OCI-LY1 (cell line): ENCODE results near the gene IFNGR2.
A peak's percentile ranks its signal among the peaks of the same experiment; 100 is the strongest.

Experiments used
- H2AFZ ChIP-seq: fragments of 200-600 bp; sonication (generic), shearing (Covaris generic); 2 replicates; pipeline ENCODE4 v1.6.0; 2014; ENCODE audit warnings: antibody characterized with exemption, mild to moderate bottlenecking, low read length
- H3F3A ChIP-seq: fragments of 200-600 bp; sonication (generic), shearing (Covaris generic); 2 replicates; pipeline ENCODE4 v1.6.0; 2014; ENCODE audit warnings: mild to moderate bottlenecking, antibody characterized with exemption, low read length, moderate library complexity; ENCODE audit not compliant: insufficient read depth
- H3K27ac ChIP-seq: fragments of 200-600 bp; sonication (generic); 2 replicates; pipeline ENCODE4 v1.5.1; 2014; ENCODE audit warnings: low read length, mixed run types, mild to moderate bottlenecking, low read depth; ENCODE audit not compliant: poor library complexity, severe bottlenecking
- H3K27me3 ChIP-seq: fragments of 200-600 bp; sonication (generic); 2 replicates; pipeline ENCODE4 v1.6.0; 2014; ENCODE audit warnings: antibody characterized with exemption, mild to moderate bottlenecking, low read length, moderate library complexity; ENCODE audit not compliant: insufficient read depth
- H3K36me3 ChIP-seq: fragments of 200-600 bp; sonication (generic); 2 replicates; pipeline ENCODE4 v1.6.1; 2014; ENCODE audit warnings: mild to moderate bottlenecking, antibody characterized with exemption, low read length, moderate library complexity, mixed read lengths; ENCODE audit not compliant: insufficient read depth
- H3K4me1 ChIP-seq: fragments of 200-600 bp; sonication (generic); 2 replicates; pipeline ENCODE4 v1.5.1; 2014; ENCODE audit warnings: mild to moderate bottlenecking, low read length, moderate library complexity; ENCODE audit not compliant: insufficient read depth, severe bottlenecking
- H3K4me2 ChIP-seq: fragments of 200-600 bp; sonication (generic), shearing (Covaris generic); 2 replicates; pipeline ENCODE4 v1.6.1; 2014; ENCODE audit warnings: low read length
- H3K4me3 ChIP-seq: fragments of 200-600 bp; sonication (generic); 2 replicates; pipeline ENCODE4 v1.5.1; 2014; ENCODE audit warnings: low read length, low read depth, mild to moderate bottlenecking, mixed read lengths; ENCODE audit not compliant: poor library complexity, severe bottlenecking
- H3K79me2 ChIP-seq: fragments of 200-600 bp; shearing (Covaris generic); 2 replicates; pipeline ENCODE4 v1.6.1; 2016; ENCODE audit warnings: mixed run types, low read length, mixed read lengths; ENCODE audit not compliant: insufficient read depth
- H3K9ac ChIP-seq: fragments of 200-600 bp; sonication (generic), shearing (Covaris generic); 2 replicates; pipeline ENCODE4 v1.6.1; 2014; ENCODE audit warnings: mild to moderate bottlenecking, low read length, mixed read lengths
- H3K9me2 ChIP-seq: fragments of 200-600 bp; sonication (generic), shearing (Covaris generic); 2 replicates; pipeline ENCODE4 v1.6.1; 2014; ENCODE audit warnings: low read depth, mild to moderate bottlenecking, low read length, mixed read lengths
- H3K9me3 ChIP-seq: fragments of 200-600 bp; shearing (Covaris generic); 2 replicates; pipeline ENCODE4 v1.6.1; 2014; ENCODE audit warnings: low read length, mixed read lengths
- H4K20me1 ChIP-seq: fragments of 200-600 bp; sonication (generic), shearing (Covaris generic); 2 replicates; pipeline ENCODE4 v1.6.0; 2016; ENCODE audit warnings: mild to moderate bottlenecking, low read length; ENCODE audit not compliant: insufficient read depth
- EZH2 ChIP-seq: fragments of 200-600 bp; sonication (generic), shearing (Covaris generic); IDR thresholded peaks from 2 replicates; pipeline ENCODE4 v1.8.0; 2017; ENCODE audit warnings: borderline replicate concordance, mixed run types, mild to moderate bottlenecking, antibody characterized with exemption, low read length, moderate library complexity, mixed read lengths
- TF ChIP-seq, protein P1 (sequence below): fragments of 200-600 bp; sonication (generic), shearing (Covaris generic); IDR thresholded peaks from 2 replicates; pipeline ENCODE4 v1.5.1; 2017; ENCODE audit warnings: mild to moderate bottlenecking, antibody characterized with exemption, low read length, moderate library complexity, mixed read lengths

Gene IFNGR2

DNA sequence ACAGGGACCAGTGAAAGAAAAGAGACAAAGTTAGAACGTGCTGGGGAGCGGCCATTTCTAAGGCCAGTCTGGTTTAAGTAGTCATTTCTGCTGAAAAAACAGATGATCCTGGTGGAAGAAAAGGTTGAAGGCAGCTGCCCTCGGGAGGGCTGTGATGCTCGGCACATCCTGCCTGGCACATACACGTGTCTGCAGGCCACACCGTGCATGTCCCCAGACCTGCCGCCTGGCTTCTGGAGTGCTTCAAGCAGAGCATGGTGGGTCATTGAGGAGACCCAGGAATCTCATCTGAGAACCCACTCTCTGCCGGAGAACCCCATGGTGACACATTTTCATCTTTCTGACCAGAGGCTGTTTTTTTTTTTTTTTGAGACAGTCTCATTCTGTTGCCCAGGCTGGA is 46.0 kb upstream of the IFNGR2 start:
- Histone ChIP-seq H3K27ac (no peak overlapping the region), H3K36me3 (peaks cover 36% of the 10 kb centered on the region), H2AFZ (no peak overlapping the region), H3K4me2 (no peak overlapping the region), H3K79me2 (no peaks in the 10 kb centered on the region), H3F3A (no peaks in the 10 kb centered on the region), H3K4me3 (no peak overlapping the region), H3K9me2 (no peaks in the 10 kb centered on the region), H3K27me3 (no peaks in the 10 kb centered on the region), H4K20me1 (no peaks in the 10 kb centered on the region), H3K9ac (no peak overlapping the region), H3K9me3 (no peaks in the 10 kb centered on the region), H3K4me1 (peaks cover 28% of the 10 kb centered on the region)
- no peak for TF ChIP-seq EZH2
- TF ChIP-seq, protein P1, sequence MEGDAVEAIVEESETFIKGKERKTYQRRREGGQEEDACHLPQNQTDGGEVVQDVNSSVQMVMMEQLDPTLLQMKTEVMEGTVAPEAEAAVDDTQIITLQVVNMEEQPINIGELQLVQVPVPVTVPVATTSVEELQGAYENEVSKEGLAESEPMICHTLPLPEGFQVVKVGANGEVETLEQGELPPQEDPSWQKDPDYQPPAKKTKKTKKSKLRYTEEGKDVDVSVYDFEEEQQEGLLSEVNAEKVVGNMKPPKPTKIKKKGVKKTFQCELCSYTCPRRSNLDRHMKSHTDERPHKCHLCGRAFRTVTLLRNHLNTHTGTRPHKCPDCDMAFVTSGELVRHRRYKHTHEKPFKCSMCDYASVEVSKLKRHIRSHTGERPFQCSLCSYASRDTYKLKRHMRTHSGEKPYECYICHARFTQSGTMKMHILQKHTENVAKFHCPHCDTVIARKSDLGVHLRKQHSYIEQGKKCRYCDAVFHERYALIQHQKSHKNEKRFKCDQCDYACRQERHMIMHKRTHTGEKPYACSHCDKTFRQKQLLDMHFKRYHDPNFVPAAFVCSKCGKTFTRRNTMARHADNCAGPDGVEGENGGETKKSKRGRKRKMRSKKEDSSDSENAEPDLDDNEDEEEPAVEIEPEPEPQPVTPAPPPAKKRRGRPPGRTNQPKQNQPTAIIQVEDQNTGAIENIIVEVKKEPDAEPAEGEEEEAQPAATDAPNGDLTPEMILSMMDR: no peak

DNA sequence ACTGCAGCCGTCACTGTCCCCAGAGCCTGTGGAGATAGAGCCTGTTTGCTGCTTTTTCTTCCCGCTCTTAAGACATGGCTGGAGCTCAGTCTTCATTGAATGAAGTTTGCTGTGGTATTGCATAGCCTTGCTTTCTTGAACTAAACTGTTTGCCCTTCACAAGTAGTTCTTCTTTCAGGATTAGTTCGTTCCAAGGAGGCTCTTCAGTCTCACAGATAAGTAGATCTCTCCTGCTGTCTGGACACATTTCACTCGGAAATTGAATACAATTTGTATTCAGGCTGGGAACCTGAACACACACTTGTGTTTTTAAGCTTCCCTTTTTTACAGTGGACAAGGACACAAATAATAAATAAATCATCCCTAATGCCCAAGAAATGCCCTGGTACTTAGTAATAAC is 43.8 kb upstream of the IFNGR2 start:
- peaks cover 46% of the 10 kb centered on the region for H3K4me1 ChIP-seq
- peak overlapping the region; percentile 93 for H3K27ac ChIP-seq
- 0 out of 2 replicates have a peak, but pooled peaks cover 2% of the 10 kb centered on the region for H3F3A ChIP-seq
- H4K20me1 ChIP-seq: no peaks in the 10 kb centered on the region
- H2AFZ ChIP-seq: no peak overlapping the region
- no peak overlapping the region; the same call in 1 of the 2 replicates for H3K9ac ChIP-seq
- H3K4me3 ChIP-seq: no peak overlapping the region
- H3K4me2 ChIP-seq: no peak overlapping the region
- H3K79me2 ChIP-seq: no peaks in the 10 kb centered on the region
- H3K9me2 ChIP-seq: no peaks in the 10 kb centered on the region
- H3K9me3 ChIP-seq: no peaks in the 10 kb centered on the region
- no peak for TF ChIP-seq EZH2
- TF ChIP-seq, protein P1: no peak
- no peaks in the 10 kb centered on the region for H3K27me3 ChIP-seq
- peaks cover 21% of the 10 kb centered on the region for H3K36me3 ChIP-seq

DNA sequence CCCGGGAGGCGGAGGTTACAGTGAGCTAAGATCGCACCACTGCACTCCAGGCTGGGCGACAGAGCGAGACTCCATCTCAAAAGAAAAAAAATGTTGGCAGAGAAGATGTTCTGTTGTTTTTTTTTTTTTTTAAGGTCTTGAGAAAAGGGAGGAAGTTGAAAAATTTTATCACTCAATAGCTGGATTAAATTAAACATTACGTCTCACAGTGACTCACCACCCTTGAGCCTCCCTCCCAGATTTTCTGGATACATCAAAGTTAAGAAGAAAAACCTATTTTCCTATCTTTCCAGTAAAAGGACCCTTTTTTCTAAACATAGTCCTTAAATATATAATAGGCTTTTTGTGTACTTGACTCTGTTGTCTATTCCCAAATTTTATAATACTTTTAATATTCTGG is 42.9 kb upstream of the IFNGR2 start:
- peak overlapping the region; percentile 57; the same call in 1 of the 2 replicates for H3K9ac ChIP-seq
- H3K9me3 ChIP-seq: no peaks in the 10 kb centered on the region
- no peak overlapping the region for H2AFZ ChIP-seq
- peak overlapping the region; percentile 93 for H3K27ac ChIP-seq
- H3K36me3 ChIP-seq: peaks cover 17% of the 10 kb centered on the region
- peaks cover 50% of the 10 kb centered on the region for H3K4me1 ChIP-seq
- H3K27me3 ChIP-seq: no peaks in the 10 kb centered on the region
- no peaks in the 10 kb centered on the region for H4K20me1 ChIP-seq
- H3K79me2 ChIP-seq: no peaks in the 10 kb centered on the region
- H3K4me3 ChIP-seq: peak overlapping the region; percentile 49
- no peaks in the 10 kb centered on the region for H3K9me2 ChIP-seq
- H3F3A ChIP-seq: 0 out of 2 replicates have a peak, but pooled peaks cover 4% of the 10 kb centered on the region
- peak overlapping the region; percentile 70 for H3K4me2 ChIP-seq
- TF ChIP-seq, protein P1: no peak
- TF ChIP-seq EZH2: no peak
